Esophagus muscularis mucosa (tissue), 4 donors: ENCODE results near the gene HNRNPA2B1. TPM values are rescaled to one million over a fixed set of nuclear protein-coding genes. Genes with fewer than 3 reads are reported as not detected.
A peak's percentile ranks its signal among the peaks of the same experiment; 100 is the strongest.

ENCODE experiments used
- DNase-seq: peaks from one replicate; pipeline ENCODE4 v3.0.0-alpha.2; 2017; ENCODE audit errors: extremely low spot score
- H3K27ac ChIP-seq, 4 donors: fragments of 200-600 bp; sonication (generic); replicated peaks in 1 of 4; 1 replicate in 3 of 4; 2 replicates in 1 of 4; pipeline ENCODE4 v1.5.1; 2016 to 2019; ENCODE audit warnings: mild to moderate bottlenecking in 1 of 4
- H3K27me3 ChIP-seq, 4 donors: fragments of 200-600 bp; sonication (generic); one replicate each; pipeline versions ENCODE4 v1.5.1 to v1.6.0; 2016 to 2019
- H3K36me3 ChIP-seq, 4 donors: fragments of 200-600 bp; sonication (generic); one replicate each; pipeline ENCODE4 v1.5.1; 2016 to 2019
- H3K4me1 ChIP-seq, 4 donors: fragments of 200-600 bp; sonication (generic); one replicate each; pipeline ENCODE4 v1.5.1; 2016 to 2019
- H3K4me3 ChIP-seq, 4 donors: fragments of 200-600 bp; sonication (generic); 1 replicate in 2 of 4; 2 replicates in 2 of 4; pipeline ENCODE4 v1.5.1; 2016 to 2019; ENCODE audit warnings: mild to moderate bottlenecking in 4 of 4, moderate library complexity in 1 of 4
- H3K9me3 ChIP-seq, 4 donors: fragments of 200-600 bp; sonication (generic); 1 replicate in 3 of 4; 2 replicates in 1 of 4; pipeline ENCODE4 v1.5.1; 2016 to 2019
- EP300 ChIP-seq: sonication (generic); formaldehyde crosslinking; IDR thresholded peaks from one replicate; pipeline ENCODE4 v1.6.1; 2017; ENCODE audit warnings: antibody characterized with exemption
- POLR2A ChIP-seq: fragments of 450-650 bp; IDR thresholded peaks from one replicate; pipeline ENCODE4 v1.6.1; 2017; ENCODE audit warnings: antibody characterized with exemption, moderate library complexity, mild to moderate bottlenecking, low read depth
- POLR2AphosphoS5 ChIP-seq, 2 donors: sonication (generic); formaldehyde crosslinking; IDR thresholded peaks; one replicate each; pipeline ENCODE4 v1.6.1; 2017; ENCODE audit warnings: antibody characterized with exemption in 2 of 2
- WGBS: methylation state at CpG from one replicate; pipeline ENCODE4 v1.1.5; 2018; 5-methylcytosine and 5-hydroxymethylcytosine counted together
- intact Hi-C: fragments of 100-400 bp; cut with DNase I; formaldehyde crosslinking; loops from one replicate; pipeline ENCODE4 v1.15.1; 2023
- total RNA-seq, 4 donors: library from RNA; depleted of rRNA; stranded (reverse); fragments of >200 nt; gene quantifications; one replicate each; pipeline versions ENCODE4 v1.1.0 to v1.2.1, GENCODE V29; 2016
- TF ChIP-seq, protein P1 (sequence below), 3 experiments: fragments of 200-600 bp in 2 of 3; fragments of 450-650 bp in 1 of 3; sonication (generic) in 2 of 3; IDR thresholded peaks; one replicate each; pipeline ENCODE4 v1.5.1; 2017 to 2019; ENCODE audit warnings: antibody characterized with exemption in 3 of 3, mild to moderate bottlenecking in 2 of 3, moderate library complexity in 1 of 3

Gene HNRNPA2B1
- total RNA-seq, 4 donors from 2014 or later, result 158 to 220 (median 202) TPM

DNA sequence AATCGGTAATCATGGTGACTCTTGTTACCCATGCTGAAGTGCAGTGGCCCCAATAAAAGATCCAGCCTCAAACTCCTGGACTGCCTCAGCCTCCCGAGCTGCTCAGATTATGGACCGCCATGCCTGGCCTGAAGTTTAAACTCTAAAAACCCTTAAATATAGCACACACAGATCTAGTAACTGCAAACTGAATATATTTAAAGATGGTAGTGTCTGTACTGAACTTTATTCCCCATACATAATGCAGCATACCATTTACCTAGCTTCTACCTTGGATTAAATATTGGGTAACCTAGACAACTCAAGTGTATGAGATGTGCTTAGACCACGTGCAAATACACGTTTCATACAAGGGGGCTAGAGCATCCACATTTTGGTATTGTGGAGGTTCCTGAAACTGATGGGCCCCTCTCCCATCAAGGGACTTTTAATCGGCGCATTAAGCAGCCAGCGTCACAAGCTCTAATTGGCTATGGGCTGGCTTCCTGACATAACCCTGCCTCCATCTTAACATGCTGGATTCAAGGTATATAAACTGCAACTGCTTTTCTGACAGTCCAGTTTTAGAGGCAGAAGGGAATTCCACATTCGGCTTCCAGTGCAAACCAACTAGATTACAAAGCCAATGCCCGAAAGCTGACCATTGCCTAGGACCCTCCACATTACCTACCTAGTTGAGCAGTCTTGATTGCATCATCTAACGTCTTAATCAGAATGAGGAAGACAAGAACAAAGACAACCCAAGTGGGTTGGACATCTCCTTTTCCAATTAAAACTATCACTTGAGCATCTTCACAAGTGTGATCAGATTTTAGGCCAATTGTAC lies 13.0 kb downstream of the HNRNPA2B1 start:
- Histone ChIP-seq H3K36me3 (peaks cover 37 to 69% (median 55%) of the 10 kb centered on the region in 4 donors), H3K27ac (peak overlapping the region in 1 of 4 donors; percentile 2), H3K4me3 (no peak overlapping the region), H3K27me3 (no peaks in the 10 kb centered on the region), H3K9me3 (no peaks in the 10 kb centered on the region), H3K4me1 (peaks cover 23 to 42% (median 30%) of the 10 kb centered on the region in 4 donors)
- intact Hi-C loops, result no loop called here
- 81% methylated on average over 11 of the region's 11 CpGs for WGBS
- TF ChIP-seq EP300 (no peak), POLR2AphosphoS5 (IDR thresholded peaks at IDR 0.05) (peak in 1 of 2 donors; percentile 57), POLR2A (no peak)
- TF ChIP-seq, protein P1, sequence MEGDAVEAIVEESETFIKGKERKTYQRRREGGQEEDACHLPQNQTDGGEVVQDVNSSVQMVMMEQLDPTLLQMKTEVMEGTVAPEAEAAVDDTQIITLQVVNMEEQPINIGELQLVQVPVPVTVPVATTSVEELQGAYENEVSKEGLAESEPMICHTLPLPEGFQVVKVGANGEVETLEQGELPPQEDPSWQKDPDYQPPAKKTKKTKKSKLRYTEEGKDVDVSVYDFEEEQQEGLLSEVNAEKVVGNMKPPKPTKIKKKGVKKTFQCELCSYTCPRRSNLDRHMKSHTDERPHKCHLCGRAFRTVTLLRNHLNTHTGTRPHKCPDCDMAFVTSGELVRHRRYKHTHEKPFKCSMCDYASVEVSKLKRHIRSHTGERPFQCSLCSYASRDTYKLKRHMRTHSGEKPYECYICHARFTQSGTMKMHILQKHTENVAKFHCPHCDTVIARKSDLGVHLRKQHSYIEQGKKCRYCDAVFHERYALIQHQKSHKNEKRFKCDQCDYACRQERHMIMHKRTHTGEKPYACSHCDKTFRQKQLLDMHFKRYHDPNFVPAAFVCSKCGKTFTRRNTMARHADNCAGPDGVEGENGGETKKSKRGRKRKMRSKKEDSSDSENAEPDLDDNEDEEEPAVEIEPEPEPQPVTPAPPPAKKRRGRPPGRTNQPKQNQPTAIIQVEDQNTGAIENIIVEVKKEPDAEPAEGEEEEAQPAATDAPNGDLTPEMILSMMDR (IDR thresholded peaks at IDR 0.05), result no peak
- DNase-seq, result no peak

DNA sequence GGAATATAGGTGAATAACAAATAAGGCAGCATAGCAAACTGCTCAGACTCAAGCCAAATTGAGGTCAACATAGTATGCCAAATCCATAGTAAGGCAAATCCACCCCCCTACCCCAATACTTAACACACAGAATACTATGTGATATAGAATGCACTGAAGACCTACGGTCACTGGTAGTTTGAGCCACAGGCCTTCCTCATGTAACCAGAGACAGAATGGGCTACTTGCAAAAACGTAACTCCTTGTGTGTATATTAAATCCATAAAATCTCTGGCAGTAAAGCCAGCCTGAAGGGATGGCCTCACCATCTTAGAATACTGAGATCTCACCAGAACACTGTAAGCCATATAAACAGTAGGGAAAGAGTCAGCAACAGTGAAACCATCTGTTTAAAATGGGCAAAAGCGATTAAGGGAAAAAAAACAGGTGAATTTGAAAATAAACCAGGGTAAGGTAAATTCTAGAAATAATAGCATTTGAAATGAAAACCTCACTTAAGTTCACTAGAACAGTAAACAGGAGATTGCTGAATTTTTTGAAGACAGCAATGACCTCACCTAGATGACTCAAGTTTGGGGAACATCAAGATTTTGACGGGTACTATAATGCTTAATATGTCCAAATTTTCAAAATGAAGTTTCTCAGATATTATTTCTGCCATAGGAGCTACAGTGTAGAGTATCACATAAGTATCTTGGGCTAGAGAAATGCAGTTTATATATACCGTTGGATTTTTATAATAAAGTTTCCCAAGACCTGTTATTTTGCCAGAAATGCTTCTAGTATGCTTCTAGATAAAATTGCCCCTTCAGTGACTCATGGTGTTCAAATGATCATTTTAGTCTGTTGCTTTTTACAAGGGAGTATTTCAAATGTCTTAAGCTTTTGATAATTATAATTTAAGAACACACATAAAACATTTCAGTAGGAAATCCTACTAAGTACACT lies 13.9 kb downstream of the HNRNPA2B1 start:
- Histone ChIP-seq H3K4me1 (peaks cover 20 to 36% (median 27%) of the 10 kb centered on the region in 4 donors), H3K4me3 (no peak overlapping the region), H3K27me3 (no peaks in the 10 kb centered on the region), H3K27ac (peak overlapping the region in 1 of 4 donors; percentile 2), H3K9me3 (no peaks in the 10 kb centered on the region), H3K36me3 (peaks cover 28 to 60% (median 47%) of the 10 kb centered on the region in 4 donors)
- no peak for DNase-seq
- intact Hi-C loops, result no loop called here
- 85% methylated on average over 5 of the region's 5 CpGs for WGBS
- TF ChIP-seq, protein P1 (IDR thresholded peaks at IDR 0.05), result no peak
- no peak for TF ChIP-seq POLR2A
- no peak for TF ChIP-seq POLR2AphosphoS5 (IDR thresholded peaks at IDR 0.05)
- TF ChIP-seq EP300, result no peak

DNA sequence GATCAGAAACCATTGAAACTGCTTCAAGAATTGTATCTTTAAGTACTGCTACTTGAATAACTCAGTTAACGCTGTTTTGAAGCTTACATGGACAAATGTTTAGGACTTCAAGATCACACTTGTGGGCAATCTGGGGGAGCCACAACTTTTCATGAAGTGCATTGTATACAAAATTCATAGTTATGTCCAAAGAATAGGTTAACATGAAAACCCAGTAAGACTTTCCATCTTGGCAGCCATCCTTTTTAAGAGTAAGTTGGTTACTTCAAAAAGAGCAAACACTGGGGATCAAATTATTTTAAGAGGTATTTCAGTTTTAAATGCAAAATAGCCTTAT lies 14.7 kb downstream of the HNRNPA2B1 start:
- intact Hi-C loops, result no loop called here
- Histone ChIP-seq H3K36me3 (peaks cover 19 to 52% (median 38%) of the 10 kb centered on the region in 4 donors), H3K4me3 (no peak overlapping the region)

DNA sequence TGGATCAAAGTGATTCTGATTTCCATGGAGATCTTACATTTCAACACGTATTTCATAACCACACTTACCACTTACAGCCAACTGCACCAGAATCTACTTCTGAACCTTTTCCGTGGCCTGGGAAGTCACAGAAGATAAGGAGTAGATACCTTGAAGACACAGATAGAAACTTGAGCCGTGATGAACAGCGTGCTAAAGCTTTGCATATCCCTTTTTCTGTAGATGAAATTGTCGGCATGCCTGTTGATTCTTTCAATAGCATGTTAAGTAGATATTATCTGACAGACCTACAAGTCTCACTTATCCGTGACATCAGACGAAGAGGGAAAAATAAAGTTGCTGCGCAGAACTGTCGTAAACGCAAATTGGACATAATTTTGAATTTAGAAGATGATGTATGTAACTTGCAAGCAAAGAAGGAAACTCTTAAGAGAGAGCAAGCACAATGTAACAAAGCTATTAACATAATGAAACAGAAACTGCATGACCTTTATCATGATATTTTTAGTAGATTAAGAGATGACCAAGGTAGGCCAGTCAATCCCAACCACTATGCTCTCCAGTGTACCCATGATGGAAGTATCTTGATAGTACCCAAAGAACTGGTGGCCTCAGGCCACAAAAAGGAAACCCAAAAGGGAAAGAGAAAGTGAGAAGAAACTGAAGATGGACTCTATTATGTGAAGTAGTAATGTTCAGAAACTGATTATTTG lies 15.3 kb downstream of the HNRNPA2B1 start:
- Histone ChIP-seq H3K27ac (no peak overlapping the region), H3K4me1 (peaks cover 23 to 29% (median 25%) of the 10 kb centered on the region in 4 donors), H3K36me3 (peaks cover 14 to 46% (median 33%) of the 10 kb centered on the region in 4 donors), H3K4me3 (no peak overlapping the region), H3K27me3 (no peaks in the 10 kb centered on the region), H3K9me3 (no peaks in the 10 kb centered on the region)
- intact Hi-C loops, result no loop called here
- 89% methylated on average over 10 of the region's 10 CpGs for WGBS
- TF ChIP-seq EP300 (no peak), POLR2A (no peak)
- no peak for DNase-seq

More for the DNA sequence above, 14.7 kb downstream of the HNRNPA2B1 start:
- DNase-seq, result no peak
- 89% methylated on average over 1 of the region's 1 CpG for WGBS
- Histone ChIP-seq H3K27ac (no peak overlapping the region), H3K27me3 (no peaks in the 10 kb centered on the region), H3K9me3 (no peaks in the 10 kb centered on the region), H3K4me1 (peaks cover 20 to 28% (median 26%) of the 10 kb centered on the region in 4 donors)
- TF ChIP-seq POLR2AphosphoS5 (IDR thresholded peaks at IDR 0.05), result no peak
- no peak for TF ChIP-seq POLR2A
- TF ChIP-seq, protein P1 (IDR thresholded peaks at IDR 0.05), result no peak
